Colonic mucosa (tissue), 4 donors: ENCODE data around the gene EMSY. TPM values are rescaled to one million over a fixed set of nuclear protein-coding genes. Genes with fewer than 3 reads are reported as not detected.

Experiments
- DNase-seq: peaks from one replicate; pipeline ENCODE4 v3.0.0-alpha.2; 2020
- H3K27ac ChIP-seq: fragments of 200-600 bp; one replicate; pipeline ENCODE4 v1.8.0; 2021
- H3K27me3 ChIP-seq: fragments of 200-600 bp; one replicate; pipeline ENCODE4 v1.8.0; 2021
- H3K36me3 ChIP-seq: fragments of 200-600 bp; one replicate; pipeline ENCODE4 v1.8.0; 2021
- H3K4me1 ChIP-seq: fragments of 200-600 bp; one replicate; pipeline ENCODE4 v1.8.0; 2021; ENCODE audit warnings: mild to moderate bottlenecking
- H3K4me3 ChIP-seq: fragments of 200-600 bp; one replicate; pipeline ENCODE4 v1.8.0; 2021
- H3K9ac ChIP-seq, 2 donors: one replicate each; pipeline ENCODE4 v1.7.0; 2013; ENCODE audit warnings: control low read depth in 2 of 2, low read depth in 2 of 2, low read length in 2 of 2
- H3K9me3 ChIP-seq: fragments of 200-600 bp; one replicate; pipeline ENCODE4 v1.8.0; 2021
- CTCF ChIP-seq: fragments of 200-600 bp; IDR thresholded peaks from one replicate; pipeline ENCODE4 v1.8.0; 2022; ENCODE audit warnings: antibody characterized with exemption, mild to moderate bottlenecking
- intact Hi-C: fragments of 100-400 bp; cut with DNase I; formaldehyde crosslinking; loops from one replicate; pipeline ENCODE4 v1.14.1; 2022
- total RNA-seq, 2 donors: library from RNA; stranded (reverse); fragmentation: NEBNext Ultra II Directional in 1 of 2; extraction: Animal tissue kit (Norgen Biotek cat#: 25700) in 1 of 2; gene quantifications; one replicate each; pipeline ENCODE4 v1.2.1, GENCODE V29; 2021
- donor health status: healthy.
- donor health status: DM: no; HTN: no; CAD: no.
- donor health status: DM: no; HTN: no; CAD: no.

The EMSY gene
- total RNA-seq, 2 donors from 2014 or later: 21.2 to 22.8 TPM

- H3K9me3 ChIP-seq: no peaks in the 10 kb centered on the region
- intact Hi-C loops: no loop called here
- TF ChIP-seq CTCF: no peak
- no peak for DNase-seq
- no peaks in the 10 kb centered on the region for H3K27me3 ChIP-seq
- no peak overlapping the region for H3K27ac ChIP-seq
- H3K4me3 ChIP-seq: no peak overlapping the region
- no peak overlapping the region for H3K9ac ChIP-seq
- H3K36me3 ChIP-seq: no peaks in the 10 kb centered on the region
- H3K4me1 ChIP-seq: no peaks in the 10 kb centered on the region
These were observed 98.3 kb downstream of the EMSY start for GRCh38 chr11:76543006-76543703.

DNA sequence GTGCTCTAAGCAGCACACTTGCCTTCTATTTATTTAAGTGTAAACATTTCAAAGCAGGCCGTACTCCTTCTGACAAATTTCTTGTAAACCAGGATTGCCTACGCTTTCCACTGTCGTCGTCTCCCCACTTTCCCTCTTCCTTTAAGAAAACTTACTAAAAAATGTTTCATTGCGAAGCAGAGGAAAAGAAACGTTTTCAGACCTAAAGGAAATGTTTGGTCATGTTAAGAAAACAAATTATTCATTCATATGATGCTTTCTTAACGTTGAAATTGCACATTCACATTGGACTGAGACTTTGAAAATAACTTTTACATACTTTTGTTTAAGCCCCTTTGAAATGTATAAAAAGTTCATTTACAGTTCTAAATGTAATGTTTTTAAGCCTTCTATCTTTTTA lies 106.0 kb downstream of the EMSY start:
- Histone ChIP-seq H3K36me3 (no peaks in the 10 kb centered on the region), H3K27ac (no peak overlapping the region), H3K9ac (no peak overlapping the region), H3K4me1 (peaks cover 7% of the 10 kb centered on the region), H3K4me3 (no peak overlapping the region), H3K9me3 (no peaks in the 10 kb centered on the region), H3K27me3 (no peaks in the 10 kb centered on the region)
- TF ChIP-seq CTCF: no peak
- no peak for DNase-seq
- intact Hi-C loops: no loop called here

GRCh38 chr11:76551400-76551799 lies 106.6 kb downstream of the EMSY start:
- Histone ChIP-seq H3K9me3 (no peaks in the 10 kb centered on the region), H3K4me1 (peaks cover 7% of the 10 kb centered on the region), H3K4me3 (no peak overlapping the region), H3K27ac (no peak overlapping the region), H3K36me3 (no peaks in the 10 kb centered on the region), H3K9ac (no peak overlapping the region), H3K27me3 (no peaks in the 10 kb centered on the region)
- intact Hi-C loops: no loop called here
- peak; percentile 14 for TF ChIP-seq CTCF
- no peak for DNase-seq

GRCh38 chr11:76552987-76553386 lies 108.2 kb downstream of the EMSY start:
- Histone ChIP-seq H3K4me1 (peaks cover 7% of the 10 kb centered on the region), H3K9ac (no peak overlapping the region), H3K9me3 (no peaks in the 10 kb centered on the region), H3K4me3 (no peak overlapping the region), H3K27me3 (no peaks in the 10 kb centered on the region), H3K27ac (peak overlapping the region; percentile 73), H3K36me3 (no peaks in the 10 kb centered on the region)
- intact Hi-C loops: no loop called here
- TF ChIP-seq CTCF: no peak
- DNase-seq: no peak

GRCh38 chr11:76553554-76554476 lies 109.0 kb downstream of the EMSY start:
- H3K27ac ChIP-seq: peak overlapping the region; percentile 73
- H3K4me3 ChIP-seq: no peak overlapping the region
- intact Hi-C loops: no loop called here
- peaks cover 7% of the 10 kb centered on the region for H3K4me1 ChIP-seq
- TF ChIP-seq CTCF: no peak
- H3K36me3 ChIP-seq: no peaks in the 10 kb centered on the region
- H3K27me3 ChIP-seq: no peaks in the 10 kb centered on the region
- DNase-seq: peak; percentile 46
- H3K9ac ChIP-seq: peak overlapping the region in 1 of 2 donors; percentile 31
- H3K9me3 ChIP-seq: no peaks in the 10 kb centered on the region
